Epithelial cell of alveolus of lung (primary cell): Measurements from ENCODE around the gene MEIS2. TPM values are rescaled to one million over a fixed set of nuclear protein-coding genes. Genes with fewer than 3 reads are reported as not detected.

Experiments used
- total RNA-seq: library from RNA; depleted of rRNA; stranded (reverse); fragments of >200 nt; gene quantifications from 2 replicates; pipeline ENCODE4 v1.2.1, GENCODE V29; 2015

Gene MEIS2
- 9.6 and 30.7 TPM in 2 replicates for total RNA-seq

GRCh38 chr15:37100109-37100965 lies at the start of gene MEIS2:
Gene MEIS2 (minus strand): TSS chr15:37100549. CDS start chr15:37099466, 1,083 bp downstream.

